ENCODE data around the gene KPNA3. TPM values are rescaled to one million over a fixed set of nuclear protein-coding genes. Genes with fewer than 3 reads are reported as not detected.

Gene KPNA3
- total and polyA plus RNA-seq, 4 donors = 16.2 to 41.6 (median 24.1) TPM

- peaks cover 0 to 4% (median 0%) of the 10 kb centered on the region in 5 donors for H3K4me1 ChIP-seq (ENCODE audit: control insufficient read depth in 5 of 5, insufficient read depth in 5 of 5, low read length in 5 of 5)
- no peak for DNase-seq
- TF ChIP-seq, protein P1, sequence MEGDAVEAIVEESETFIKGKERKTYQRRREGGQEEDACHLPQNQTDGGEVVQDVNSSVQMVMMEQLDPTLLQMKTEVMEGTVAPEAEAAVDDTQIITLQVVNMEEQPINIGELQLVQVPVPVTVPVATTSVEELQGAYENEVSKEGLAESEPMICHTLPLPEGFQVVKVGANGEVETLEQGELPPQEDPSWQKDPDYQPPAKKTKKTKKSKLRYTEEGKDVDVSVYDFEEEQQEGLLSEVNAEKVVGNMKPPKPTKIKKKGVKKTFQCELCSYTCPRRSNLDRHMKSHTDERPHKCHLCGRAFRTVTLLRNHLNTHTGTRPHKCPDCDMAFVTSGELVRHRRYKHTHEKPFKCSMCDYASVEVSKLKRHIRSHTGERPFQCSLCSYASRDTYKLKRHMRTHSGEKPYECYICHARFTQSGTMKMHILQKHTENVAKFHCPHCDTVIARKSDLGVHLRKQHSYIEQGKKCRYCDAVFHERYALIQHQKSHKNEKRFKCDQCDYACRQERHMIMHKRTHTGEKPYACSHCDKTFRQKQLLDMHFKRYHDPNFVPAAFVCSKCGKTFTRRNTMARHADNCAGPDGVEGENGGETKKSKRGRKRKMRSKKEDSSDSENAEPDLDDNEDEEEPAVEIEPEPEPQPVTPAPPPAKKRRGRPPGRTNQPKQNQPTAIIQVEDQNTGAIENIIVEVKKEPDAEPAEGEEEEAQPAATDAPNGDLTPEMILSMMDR (IDR thresholded peaks at IDR 0.05; ENCODE audit: control extremely low read depth, extremely low read depth) = no peak
- no peak overlapping the region for H3K9ac ChIP-seq (ENCODE audit: insufficient read depth in 1 of 2, low read length in 2 of 2)
- no peaks in the 10 kb centered on the region for H3K9me3 ChIP-seq (ENCODE audit: control insufficient read depth in 4 of 4, insufficient read depth in 3 of 4, low read length in 3 of 4)
- H3K36me3 ChIP-seq (ENCODE audit: control insufficient read depth in 4 of 4, insufficient read depth in 4 of 4, low read length in 4 of 4) = no peaks in the 10 kb centered on the region
- ATAC-seq (ENCODE audit: insufficient read depth, low FRiP score) = no peak
- no peaks in the 10 kb centered on the region for H3K27me3 ChIP-seq (ENCODE audit: control insufficient read depth in 3 of 3, insufficient read depth in 3 of 3, low read length in 2 of 3)
- 86% methylated on average over 17 of the region's 17 CpGs for WGBS, 2 donors
- H3K4me3 ChIP-seq = no peak overlapping the region
- H3K27ac ChIP-seq (ENCODE audit: low read depth in 1 of 2, low read length in 1 of 2) = no peak overlapping the region
Observed at GRCh38 chr13:49651570-49652354, 140.7 kb downstream of the KPNA3 start.

DNA sequence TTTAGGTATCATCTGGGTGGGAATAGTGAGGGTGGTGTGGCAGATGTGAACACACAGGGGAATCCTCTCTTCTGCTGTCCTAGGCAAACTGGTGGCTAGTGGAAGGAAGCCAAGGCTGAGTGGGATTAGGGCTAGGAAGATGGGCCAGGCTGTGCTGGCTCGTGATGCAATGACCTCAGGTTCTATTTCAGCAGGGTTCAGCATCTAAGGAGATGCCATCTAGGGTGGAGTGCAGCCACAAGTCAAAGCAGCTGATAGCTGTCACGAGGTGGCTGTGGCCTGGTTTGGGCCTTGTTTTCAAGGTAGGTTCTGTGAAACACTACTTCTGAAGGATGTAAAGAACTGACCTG is 142.5 kb downstream of the KPNA3 start:
- H3K27ac ChIP-seq (ENCODE audit: low read depth in 1 of 2, low read length in 1 of 2) = no peak overlapping the region
- WGBS, 2 donors = 82 to 85% methylated on average over 2 of the region's 2 CpGs
- H3K36me3 ChIP-seq (ENCODE audit: control insufficient read depth in 4 of 4, insufficient read depth in 4 of 4, low read length in 4 of 4) = no peaks in the 10 kb centered on the region
- TF ChIP-seq, protein P1 (IDR thresholded peaks at IDR 0.05; ENCODE audit: control extremely low read depth, extremely low read depth) = no peak
- no peak overlapping the region for H3K9ac ChIP-seq (ENCODE audit: insufficient read depth in 1 of 2, low read length in 2 of 2)
- H3K4me3 ChIP-seq = no peak overlapping the region
- DNase-seq (no peak), ATAC-seq (ENCODE audit: insufficient read depth, low FRiP score) (no peak)
- peaks cover 0 to 6% (median 0%) of the 10 kb centered on the region in 5 donors for H3K4me1 ChIP-seq (ENCODE audit: control insufficient read depth in 5 of 5, insufficient read depth in 5 of 5, low read length in 5 of 5)
- no peaks in the 10 kb centered on the region for H3K9me3 ChIP-seq (ENCODE audit: control insufficient read depth in 4 of 4, insufficient read depth in 3 of 4, low read length in 3 of 4)
- no peaks in the 10 kb centered on the region for H3K27me3 ChIP-seq (ENCODE audit: control insufficient read depth in 3 of 3, insufficient read depth in 3 of 3, low read length in 2 of 3)

Other genes starting within 250 kb of the KPNA3 start
- 10 to 100 TPM; 22.8 to 25.4 TPM for gene RCBTB1, start 207.1 kb downstream of the KPNA3 start, total RNA-seq
- 10 to 100 TPM; 12.0 to 12.8 TPM for gene RCBTB1, start 207.1 kb downstream of the KPNA3 start, polyA plus RNA-seq
- 1 to 10 TPM; 1.1 to 5.8 TPM for gene ARL11, start 164.2 kb downstream of the KPNA3 start, total RNA-seq
- gene ARL11, start 164.2 kb downstream of the KPNA3 start, polyA plus RNA-seq = 1 to 10 TPM; 3.0 to 8.9 TPM
- 10 to 100 TPM; 60.5 to 74.5 TPM for gene EBPL, start 101.2 kb downstream of the KPNA3 start, total RNA-seq
- 10 to 100 TPM; 65.7 to 92.7 TPM for gene EBPL, start 101.2 kb downstream of the KPNA3 start, polyA plus RNA-seq
- gene SPRYD7, start 143.7 kb upstream of the KPNA3 start, total RNA-seq = 10 to 100 TPM; 12.0 to 14.3 TPM
- 10 to 100 TPM in 1 of 2 donors, 1 to 10 TPM in 1; 8.2 to 16.8 TPM for gene SPRYD7, start 143.7 kb upstream of the KPNA3 start, polyA plus RNA-seq
- gene TRIM13, start 204.4 kb upstream of the KPNA3 start, total RNA-seq = 10 to 100 TPM; 27.3 to 45.4 TPM
- 10 to 100 TPM; 14.9 to 33.0 TPM for gene TRIM13, start 204.4 kb upstream of the KPNA3 start, polyA plus RNA-seq
- gene KCNRG, start 222.8 kb upstream of the KPNA3 start, total RNA-seq = 10 to 100 TPM in 1 of 2 donors, 1 to 10 TPM in 1; 9.0 to 13.6 TPM
- 1 to 10 TPM; 2.9 to 4.8 TPM for gene KCNRG, start 222.8 kb upstream of the KPNA3 start, polyA plus RNA-seq

Data from lung (tissue), 12 donors.